ENCODE measurements around the gene NRCAM.

Gene NRCAM

DNA sequence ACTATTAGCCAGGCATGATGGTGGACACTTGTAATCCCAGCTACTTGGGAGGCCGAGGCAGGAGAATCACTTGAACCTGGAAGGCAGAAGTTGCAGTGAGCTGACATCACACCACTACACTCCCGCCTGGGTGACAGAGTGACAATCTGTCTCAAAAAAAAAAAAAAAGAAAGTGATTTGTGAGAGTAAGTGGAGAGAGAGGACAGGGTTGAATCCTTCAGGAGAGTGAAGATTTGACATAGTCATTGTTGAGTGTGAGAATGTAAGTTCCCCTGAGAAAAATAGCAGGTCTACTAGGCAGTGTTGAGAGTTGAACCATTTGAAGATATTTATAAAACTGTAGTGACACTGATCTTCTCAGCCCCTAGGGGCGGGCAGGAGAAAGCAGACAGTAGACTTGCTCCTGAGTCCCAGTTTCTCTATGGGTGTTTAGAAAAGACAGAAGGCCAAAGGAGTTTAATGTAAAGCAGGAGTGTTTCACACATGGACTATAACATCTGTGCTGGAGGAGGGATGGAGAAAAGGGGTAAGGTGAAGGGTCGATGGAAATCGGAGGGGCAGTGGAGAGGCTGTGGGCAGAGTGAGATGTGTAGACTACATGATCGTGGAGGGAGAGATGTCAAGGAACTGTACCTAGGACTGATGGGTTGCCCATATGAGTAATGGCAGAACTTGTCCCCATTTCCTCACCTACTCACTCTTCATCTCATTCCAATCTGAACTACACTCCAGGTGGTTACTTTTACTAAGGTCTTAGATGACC, 312.4 kb downstream of the NRCAM start:
- no peak for DNase-seq

DNA sequence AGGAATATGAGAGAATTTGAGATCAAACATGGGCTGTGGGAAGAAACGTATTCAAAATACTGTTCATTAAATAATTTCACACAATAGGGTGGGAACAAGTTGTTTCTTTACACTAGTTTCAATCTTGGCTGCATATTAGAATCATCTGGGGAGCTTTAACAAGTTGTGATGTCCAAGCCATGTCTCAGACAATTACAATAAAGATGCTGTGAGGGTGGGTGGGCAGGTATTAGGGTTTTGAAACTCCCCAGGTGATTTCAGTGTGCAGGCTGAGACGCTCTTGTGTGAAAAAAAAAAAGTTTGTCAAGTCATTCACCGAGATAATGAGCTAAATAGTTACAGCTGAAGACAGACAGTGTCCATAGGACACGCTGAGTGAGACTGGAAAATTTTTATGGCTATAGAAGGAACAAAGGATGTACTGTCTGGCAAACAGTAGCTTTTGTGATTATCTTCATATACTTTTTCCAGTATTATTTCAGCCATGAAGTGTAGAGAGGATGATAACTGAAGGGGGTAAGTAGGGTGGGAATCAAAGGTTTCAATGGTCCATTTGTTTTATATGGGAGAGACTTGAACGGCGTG, 313.5 kb downstream of the NRCAM start:
- DNase-seq, result no peak

DNA sequence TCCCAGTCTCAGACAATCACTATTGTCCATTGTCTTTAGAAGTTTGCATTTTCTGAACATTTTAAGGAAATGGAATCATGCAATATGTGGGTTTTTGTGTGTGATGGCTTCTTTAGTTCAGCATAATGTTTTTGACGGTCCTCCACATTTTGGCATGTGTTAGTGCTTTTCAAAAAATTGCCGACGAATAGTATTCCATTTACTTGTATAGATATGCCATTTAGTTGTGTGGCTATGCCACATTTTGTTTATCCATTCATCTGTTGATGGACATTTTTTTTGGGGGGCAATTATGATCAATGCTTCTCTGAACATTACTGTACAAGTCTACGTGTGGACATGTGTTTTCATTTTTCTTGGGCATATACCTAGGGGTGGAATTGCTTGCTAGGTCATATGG, 314.1 kb downstream of the NRCAM start:
- no peak for DNase-seq

DNA sequence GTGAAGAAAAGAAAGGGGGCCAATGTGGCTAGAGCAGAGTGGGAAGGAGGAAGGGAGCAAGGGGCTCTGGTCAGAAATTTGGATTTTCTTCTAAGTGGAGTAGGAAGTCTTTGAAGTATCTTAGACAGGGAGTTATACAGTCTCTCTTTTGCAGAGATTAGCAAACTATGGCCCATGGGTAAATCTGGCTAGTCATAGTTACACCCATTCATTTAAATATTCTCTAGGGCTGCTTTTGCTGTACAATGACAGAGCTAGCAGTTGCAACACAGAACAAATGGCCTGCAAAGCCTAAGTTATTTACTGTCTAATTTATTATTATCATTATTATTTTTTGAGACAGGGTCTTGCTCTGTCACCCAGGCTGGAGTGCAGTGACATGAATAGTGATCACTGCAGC, 315.6 kb downstream of the NRCAM start:
- DNase-seq, result no peak

DNA sequence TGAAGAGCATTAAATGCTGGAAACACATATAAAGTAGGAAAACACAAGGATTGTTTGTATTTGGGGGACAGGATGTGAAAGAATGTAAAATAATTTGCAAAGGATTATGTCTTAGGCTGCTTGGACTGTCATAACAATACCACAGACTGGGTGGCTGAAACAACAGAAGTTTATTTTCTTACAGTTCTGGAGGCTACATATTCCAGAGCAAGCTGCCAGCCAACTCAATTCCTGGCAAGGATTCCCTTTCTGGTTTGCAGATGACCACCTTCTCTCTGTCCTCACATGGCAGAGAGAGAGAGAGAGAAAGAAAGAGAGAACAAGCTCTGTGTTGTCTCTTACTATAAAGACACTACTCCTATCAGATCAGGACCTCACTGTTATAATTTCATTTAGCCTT, 317.3 kb downstream of the NRCAM start:
- no peak for DNase-seq

DNA sequence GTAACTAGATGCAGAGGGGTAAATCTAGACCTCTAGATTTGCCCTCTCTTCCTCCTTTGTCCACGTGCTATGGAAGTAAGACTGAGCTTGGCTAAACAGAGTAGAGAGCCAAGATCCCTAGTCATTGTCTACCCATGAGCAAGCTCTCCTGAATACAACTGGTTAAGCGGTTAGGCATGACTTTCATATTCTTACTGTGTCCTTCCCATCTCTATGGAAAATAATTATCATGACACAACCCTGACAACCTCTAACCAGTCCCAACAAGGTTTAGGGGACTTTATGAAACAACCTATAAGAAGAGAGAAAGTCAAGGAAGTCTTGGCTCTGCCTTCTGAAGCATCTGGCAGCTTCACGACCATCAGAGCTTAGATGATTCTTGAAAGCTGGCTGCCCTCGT, 318.2 kb downstream of the NRCAM start:
- DNase-seq, result no peak

DNA sequence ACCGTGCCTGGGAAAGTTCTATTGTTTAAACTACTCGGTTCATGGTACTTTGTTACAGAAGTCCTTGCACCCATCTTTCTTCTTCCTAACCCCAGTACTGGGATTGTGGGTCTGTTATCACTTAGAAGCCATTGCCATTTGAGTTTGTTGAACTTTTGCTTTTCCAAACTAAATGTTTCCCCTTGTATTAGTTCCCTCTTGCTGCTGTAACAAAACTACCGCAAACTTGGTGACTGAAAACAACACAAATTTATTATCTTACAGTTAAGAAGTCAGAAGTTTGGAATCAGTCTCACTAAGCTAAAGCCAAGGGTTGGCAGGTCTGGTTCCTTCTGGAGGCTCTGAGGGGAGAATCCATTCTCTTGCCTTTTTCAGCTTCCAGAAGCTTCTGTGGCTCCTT, 319.2 kb downstream of the NRCAM start:
- no peak for DNase-seq

DNA sequence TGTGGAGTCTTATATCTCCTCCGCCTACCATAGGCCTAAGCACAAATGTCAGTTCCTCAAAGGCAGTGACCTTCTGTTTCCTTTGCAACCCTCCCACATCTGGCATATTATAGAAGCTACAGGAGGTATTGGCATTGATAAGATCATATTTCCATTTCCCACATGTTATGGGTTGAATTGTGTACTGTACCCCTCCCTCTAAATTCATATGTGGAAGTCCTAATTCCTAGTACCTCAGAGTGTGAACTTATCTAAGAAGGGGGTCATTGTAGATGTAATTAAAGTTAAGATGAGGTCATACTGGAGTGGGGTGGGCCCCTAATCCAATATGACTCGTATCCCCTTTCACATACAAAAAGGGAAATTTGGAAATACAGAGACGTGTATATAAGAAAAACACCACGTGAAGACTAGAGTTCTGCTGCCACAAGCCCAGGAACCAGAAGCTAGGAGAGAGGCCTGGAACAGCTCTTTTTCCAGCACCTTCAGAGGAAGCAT, 320.0 kb downstream of the NRCAM start:
- no peak for DNase-seq

DNA sequence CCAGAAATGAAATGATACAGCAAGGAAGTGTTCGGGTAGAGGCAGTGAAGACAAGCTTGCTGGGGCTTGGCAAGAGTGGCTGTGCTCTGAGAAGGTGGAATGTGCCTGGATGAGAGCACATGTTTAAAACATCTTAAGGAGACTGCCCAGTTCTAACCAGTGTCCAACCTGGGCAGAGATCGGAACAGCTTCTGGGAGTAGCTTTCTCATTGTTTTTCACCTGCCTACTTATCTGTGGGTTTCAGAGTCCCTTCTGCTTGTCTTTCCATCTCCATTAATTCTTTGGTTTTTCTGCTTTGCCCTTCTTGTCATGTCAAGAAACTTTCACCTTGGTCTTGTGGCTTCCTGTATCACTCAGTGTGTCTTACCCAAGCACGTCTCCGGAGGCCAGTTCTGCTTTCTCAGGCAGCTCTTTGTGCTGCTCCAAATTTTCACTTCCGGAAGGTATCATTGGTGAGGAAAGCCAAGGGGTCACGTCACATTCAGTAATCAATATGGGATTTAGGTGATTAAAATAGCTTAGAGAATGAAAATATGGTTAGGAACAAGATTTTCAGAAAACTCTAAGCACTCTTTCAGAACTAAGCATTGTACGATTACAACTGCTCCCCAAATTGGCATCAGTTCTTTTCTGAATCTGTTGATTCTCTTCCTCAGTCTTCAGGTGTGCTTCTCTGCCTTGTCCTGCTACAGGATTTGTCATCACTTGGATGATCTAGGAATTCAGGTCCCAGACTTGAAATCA, 320.6 kb downstream of the NRCAM start:
- no peak for DNase-seq

DNA sequence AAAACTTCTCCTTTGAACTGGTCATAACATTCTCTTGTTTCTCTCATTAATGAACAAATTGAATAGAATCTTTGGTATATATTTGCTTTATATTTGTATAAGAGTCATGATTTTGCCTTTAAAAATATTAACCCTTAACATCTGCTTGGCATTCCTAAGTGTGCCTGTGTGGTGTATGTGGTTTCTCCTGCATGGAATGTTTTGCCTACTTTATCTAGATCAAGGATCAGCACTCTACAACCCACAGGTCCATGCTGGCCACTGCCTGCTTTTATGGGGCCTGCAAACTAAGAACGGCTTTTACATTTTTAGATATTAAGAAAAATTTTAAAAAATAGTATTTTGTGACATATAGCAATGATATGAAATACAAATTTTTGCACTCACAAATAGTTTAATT, 321.8 kb downstream of the NRCAM start:
- DNase-seq, result no peak

DNA sequence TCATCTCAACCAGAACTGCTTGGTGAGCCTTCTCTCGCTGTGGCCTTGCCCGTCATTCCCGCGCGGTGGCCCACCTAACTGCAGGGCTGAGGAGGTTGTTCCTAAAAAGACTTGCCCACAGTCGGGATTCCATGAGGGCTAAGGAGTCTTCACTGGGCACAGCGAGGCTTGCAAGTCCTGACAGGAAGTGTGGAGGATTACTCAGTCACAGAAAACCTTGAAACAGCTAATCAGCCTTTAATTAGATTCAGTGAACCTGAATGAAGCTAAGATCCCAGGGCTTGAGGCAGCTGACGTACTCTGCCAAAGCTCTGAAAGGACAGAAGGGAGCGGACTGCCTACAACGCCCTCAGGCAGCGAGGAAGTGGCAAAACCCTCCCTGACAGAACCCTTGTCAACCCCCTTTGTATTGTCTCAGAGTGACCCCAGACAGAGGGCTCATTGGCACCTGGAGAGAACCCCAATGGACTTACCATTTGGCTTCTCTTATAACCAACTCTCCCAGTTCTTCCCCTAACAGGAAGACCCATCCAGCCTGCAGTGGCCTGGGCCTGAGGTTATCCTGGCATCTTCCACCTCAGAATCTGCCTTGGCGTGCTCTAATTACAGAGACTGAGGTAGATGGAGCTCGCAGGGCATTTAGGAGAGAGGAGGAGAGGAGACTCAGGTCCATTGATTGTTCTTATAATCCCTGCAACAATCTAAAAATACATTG, 323.5 kb downstream of the NRCAM start:
- no peak for DNase-seq

DNA sequence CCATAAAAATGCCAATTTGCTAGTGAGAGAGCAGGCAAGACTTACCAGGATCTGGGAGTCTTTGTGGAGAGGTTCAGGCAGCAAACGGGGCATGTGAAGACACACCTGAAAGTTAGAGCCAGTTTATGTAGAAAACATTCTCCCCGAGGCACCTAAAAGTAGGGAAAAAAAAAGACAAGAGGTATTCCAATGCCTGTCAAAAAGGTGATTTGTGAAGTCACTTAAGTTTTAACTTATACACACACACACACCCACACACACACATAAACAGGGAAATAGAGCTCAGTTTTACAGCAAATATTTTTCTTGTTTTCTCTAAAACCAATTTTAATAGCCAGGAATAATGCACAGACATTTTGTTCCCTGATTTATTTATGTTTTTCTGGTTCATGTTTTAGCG, 326.0 kb downstream of the NRCAM start, which contains the start of gene LAMB4:
LAMB4 (minus strand) TSS at position 101 of the 400 bp plus-strand sequence. CDS start 7,197 bp downstream, outside the sequence.
- no peak for DNase-seq

DNA sequence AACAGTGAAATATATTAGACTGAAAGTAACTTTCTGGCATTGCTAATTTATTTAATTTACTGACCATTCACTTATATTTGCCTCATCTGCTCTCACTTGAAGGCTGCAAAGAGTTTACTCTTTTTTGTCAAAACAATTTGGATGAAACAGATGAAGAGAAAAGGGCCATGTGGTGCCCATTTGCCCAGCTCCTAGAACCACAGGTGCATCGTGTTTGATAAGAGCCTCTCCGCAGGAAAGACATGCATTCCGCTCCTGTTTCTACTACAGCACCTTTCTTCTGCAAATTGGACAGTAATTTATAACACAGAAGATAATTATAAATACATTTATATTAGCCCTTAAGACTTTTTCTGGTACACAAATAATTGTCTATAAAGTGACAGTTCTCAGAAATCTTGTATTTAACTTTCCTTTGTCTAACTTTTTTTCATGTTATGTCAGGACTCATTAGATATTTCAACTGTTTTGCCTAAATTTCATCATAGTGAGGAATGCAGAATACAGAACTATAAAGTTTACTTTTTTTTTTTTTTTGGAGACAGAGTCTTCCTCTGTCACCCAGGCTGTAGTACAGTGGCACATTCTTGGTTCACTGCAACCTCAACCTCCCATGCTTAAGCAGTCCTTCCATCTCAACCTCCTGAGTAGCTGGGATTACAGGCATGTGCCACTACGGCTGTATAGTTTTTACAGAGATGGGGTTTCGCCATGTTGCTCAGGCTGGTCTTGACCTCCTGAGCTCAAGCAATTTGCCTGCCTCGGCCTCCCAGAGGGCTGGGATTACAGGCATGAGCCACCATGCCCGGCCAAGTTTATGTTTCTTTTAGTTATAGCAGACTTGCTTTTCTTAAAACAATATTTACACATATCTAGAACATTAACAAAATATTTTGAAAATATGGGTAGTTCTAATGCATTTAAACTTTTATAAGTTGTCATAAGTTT, 326.9 kb downstream of the NRCAM start:
- DNase-seq, result no peak

DNA sequence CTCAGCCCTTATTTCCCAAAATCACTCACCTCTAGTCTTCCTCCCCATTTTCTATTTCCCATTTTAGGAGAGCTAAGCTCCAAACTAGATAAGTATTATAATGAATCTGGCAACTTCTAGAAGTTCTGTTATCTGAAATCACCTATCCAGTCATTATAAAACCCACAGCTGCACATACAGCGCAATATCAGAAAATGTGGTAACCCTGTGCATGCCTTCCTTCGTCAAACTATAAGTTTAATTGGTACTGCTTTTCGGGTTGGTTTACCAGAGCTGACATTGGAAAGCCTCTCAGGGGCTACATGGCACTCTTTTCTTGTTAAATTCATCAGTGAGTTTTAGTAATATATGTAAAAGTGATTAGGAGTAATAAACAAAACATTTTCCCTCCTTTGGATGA, 327.7 kb downstream of the NRCAM start:
- DNase-seq, result no peak

DNA sequence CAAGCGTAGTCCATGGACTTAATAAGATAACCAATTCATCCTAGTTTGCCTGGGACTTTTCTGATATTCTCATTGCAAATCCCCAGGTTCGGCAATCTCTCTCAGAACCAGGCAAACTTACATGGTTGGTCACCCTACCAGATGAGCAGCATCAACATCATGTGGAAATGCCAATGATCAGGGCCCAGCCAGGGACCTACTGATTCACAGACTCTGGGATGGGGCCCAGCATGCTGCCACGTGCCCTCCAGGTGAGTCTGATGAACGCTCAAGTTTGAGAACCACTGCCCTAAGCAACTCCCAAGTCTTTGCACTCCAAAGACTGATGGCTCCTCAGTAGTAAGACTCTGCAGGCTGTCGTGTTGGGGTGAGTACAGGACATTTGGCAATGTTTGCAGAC, 328.8 kb downstream of the NRCAM start:
- no peak for DNase-seq

DNA sequence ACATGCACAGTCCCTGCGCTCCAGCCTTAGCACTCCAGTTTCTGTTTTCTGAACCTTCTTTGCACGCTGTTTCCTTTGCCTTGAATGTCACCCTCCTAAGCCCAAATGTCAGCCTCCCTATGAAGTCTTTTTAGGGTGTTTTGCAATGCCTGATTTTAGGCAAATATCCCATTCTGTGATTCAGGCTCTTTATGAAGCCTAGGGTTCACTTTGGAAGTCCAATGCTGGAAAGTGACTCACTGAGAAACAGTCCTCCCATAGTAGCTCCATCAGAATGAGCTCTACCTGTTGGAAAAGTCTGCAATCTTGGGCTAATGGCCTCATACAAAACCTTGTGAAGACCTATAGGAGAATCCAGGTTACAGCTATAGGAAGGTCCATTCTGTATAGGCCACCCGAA, 331.4 kb downstream of the NRCAM start:
- DNase-seq, result no peak

DNA sequence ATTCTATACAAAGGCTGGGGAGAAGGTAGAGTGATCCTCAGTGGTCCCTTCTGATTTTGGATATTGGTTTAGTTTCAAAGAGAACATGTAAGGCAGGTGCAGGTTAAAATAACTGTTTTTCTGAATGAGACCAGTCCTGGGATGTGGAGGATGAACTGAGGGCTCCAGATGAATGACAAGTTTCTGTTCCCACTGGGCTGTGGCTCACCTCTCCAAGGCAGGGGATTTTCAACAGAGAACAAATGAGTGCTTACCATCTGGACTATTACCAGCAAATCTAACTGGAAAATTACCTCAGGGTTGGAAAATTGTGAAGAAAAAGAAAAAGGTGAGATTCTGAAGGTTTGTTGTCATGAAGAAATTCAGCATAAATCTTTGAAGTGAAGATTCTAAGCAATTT, 334.1 kb downstream of the NRCAM start:
- no peak for DNase-seq

DNA sequence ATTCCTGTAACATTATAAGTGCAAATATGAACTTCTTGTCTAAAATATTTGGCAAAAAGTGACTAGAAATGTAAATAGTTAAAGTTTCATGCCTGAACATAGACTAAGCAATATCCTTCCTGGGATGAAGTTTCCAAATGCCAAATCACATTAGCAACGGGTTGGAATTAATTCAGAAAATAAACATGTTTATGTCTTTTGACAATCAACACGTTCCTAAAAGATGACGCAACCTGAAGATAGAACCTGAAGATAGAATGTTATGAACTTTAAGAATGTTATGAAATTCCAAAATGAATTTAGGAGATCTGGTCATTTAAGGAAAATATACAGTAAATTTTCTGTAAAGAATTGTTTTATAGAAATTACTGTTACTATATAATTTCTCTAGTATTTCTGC, 335.3 kb downstream of the NRCAM start:
- DNase-seq, result no peak

DNA sequence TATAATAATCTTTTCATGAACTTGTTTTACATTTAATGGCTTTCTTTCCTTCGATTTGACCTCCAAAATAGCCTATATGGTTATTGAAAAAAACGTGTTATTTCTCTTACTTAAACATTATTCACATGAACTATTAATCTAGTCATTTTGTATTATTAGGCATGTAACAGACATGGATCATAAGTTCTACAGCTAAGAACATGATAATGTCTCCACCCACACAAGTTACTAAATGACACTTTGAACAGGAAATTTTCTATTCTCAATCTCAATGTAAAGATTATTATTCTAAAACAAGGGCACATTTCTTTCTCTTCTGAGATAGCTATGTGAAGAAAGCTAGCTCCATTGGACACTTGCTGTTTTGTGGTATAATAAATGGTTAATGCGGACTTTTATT, 336.0 kb downstream of the NRCAM start:
- no peak for DNase-seq

DNA sequence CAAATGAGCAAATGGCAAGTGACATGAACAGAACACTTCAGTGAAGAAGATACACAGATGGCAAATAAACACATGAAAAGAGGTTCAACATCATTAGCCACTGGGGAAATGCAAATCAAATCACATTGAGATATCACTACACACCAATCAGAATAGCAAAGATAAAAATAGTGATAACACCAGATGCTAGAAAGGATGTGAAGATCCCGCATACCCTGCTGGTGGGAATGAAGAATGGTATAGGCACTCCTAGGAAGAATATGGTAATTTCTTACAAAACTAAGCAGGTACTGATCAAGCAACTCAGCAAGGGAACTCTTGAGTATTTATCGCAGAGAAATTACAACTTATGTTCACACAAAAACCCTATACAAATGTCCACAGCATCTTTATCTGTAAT, 337.3 kb downstream of the NRCAM start:
- no peak for DNase-seq

DNA sequence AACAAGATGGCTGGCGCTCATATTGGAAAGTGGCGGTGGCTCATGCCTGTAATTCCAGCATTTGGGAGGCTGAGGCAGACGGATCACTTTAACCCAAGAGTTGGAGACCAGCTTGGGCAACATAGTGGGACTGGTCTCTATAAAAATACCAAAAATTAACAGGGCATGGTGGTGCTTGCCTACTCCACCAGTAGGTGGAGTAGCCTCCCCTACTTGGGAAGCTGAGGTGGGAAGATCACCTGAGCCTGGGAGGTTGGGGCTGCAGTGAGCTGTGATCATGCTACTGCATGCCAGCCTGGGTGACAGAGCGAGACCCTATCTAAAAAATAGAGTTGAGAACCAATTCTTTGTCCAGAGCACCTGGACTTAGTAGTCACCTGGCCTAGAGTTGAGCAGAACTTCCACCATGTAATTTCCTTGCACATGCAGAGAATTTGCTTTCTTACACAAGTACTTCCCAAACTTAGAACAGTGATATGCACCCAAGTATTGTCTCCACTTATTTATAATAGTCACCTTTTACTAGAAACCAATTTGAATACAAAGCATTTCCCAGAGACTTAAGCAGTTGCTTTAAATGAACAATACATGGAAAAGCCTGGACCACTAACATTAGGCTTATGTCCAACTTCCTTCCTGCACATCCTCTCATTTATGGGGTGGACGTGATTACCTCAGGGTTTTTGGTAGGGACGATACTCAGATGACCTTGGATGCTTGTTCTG, 342.0 kb downstream of the NRCAM start:
- no peak for DNase-seq
